K562 (cell line): ENCODE data around the gene AGRN. TPM values are rescaled to one million over a fixed set of nuclear protein-coding genes. Genes with fewer than 3 reads are reported as not detected.

Source experiments
- POU5F1 ChIP-seq: fragments of 150-350 bp; IDR thresholded peaks from 2 replicates; pipeline ENCODE4 v1.6.1; 2014; ENCODE audit warnings: borderline replicate concordance, low read length, low read depth, mild to moderate bottlenecking; ENCODE audit not compliant: partially characterized antibody
- THAP12 ChIP-seq: fragments of 250-450 bp; sonication (Bioruptor Pico); IDR thresholded peaks from 2 replicates; pipeline ENCODE4 v1.9.0; 2021; ENCODE audit warnings: mild to moderate bottlenecking, inconsistent platforms
- ZBTB2 ChIP-seq: fragments of 450-650 bp; IDR thresholded peaks from 2 replicates; pipeline ENCODE4 v1.6.1; 2016; ENCODE audit warnings: antibody characterized with exemption
- ZNF639 ChIP-seq, 2 experiments: fragments of 200-800 bp in 1 of 2; sonication (Bioruptor generic) in 1 of 2; sonication (generic) in 1 of 2; formaldehyde crosslinking in 1 of 2; IDR thresholded peaks in 1 of 2; conservative IDR thresholded peaks in 1 of 2; 2 replicates each; pipeline versions ENCODE4 v1.5.0 to v1.6.1; 2016 to 2020; ENCODE audit warnings: missing compliant biosample characterization in 1 of 2, missing genetic modification characterization in 1 of 2, missing genetic modification reagents in 1 of 2
- polyA plus RNA-seq, 8 experiments: library from polyadenylated mRNA; depleted of rRNA in 4 of 8; stranded (reverse) in 5 of 8; unstranded in 3 of 8; fragments of >200 nt; fragmentation: Nextera tagmentation in 2 of 8; fragmentation: Illumina TruSeq in 1 of 8; extraction: Ambion mirVana in 2 of 8; extraction: Trizol in 1 of 8; gene quantifications; 2 replicates each; pipeline versions ENCODE4 v1.2.1 to v1.2.3, GENCODE V29; 2011 to 2014; ENCODE audit warnings: inconsistent platforms in 1 of 8, missing spikeins in 1 of 8
- total RNA-seq, 7 experiments: library from RNA; depleted of rRNA in 6 of 7; stranded (reverse); fragments of >200 nt in 6 of 7; fragmentation: Illumina TruSeq in 2 of 7; extraction: Trizol in 2 of 7; gene quantifications; 2 replicates each; pipeline versions ENCODE4 v1.2.1 to v1.2.3, GENCODE V29; 2011 to 2021; ENCODE audit warnings: low replicate concordance in 1 of 7
- TF ChIP-seq, protein P1 (sequence below), 2 experiments: fragments of 450-650 bp; IDR thresholded peaks; 2 replicates each; pipeline ENCODE4 v1.6.1; 2016

The AGRN gene
- total and polyA plus RNA-seq, 9 of the 15 experiments (the other 6 are each of a cell fraction or from before 2014, with no cell fraction given) = 0.04 to 111 (median 18.1) TPM

DNA sequence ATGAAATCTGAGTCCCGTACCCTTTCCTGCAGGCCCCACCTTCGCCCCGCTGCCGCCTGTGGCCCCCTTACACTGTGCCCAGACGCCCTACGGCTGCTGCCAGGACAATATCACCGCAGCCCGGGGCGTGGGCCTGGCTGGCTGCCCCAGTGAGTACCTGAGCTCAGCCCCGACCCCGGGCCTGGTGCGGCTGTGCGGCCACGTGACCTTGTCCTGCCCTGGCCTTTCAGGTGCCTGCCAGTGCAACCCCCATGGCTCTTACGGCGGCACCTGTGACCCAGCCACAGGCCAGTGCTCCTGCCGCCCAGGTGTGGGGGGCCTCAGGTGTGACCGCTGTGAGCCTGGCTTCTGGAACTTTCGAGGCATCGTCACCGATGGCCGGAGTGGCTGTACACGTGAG lies 25.2 kb downstream of the AGRN start (continued):
- TF ChIP-seq THAP12 (CRISPR knock-in tag) = no peak
- no peak for TF ChIP-seq ZBTB2
- no peak for TF ChIP-seq ZNF639 (CRISPR knock-in tag; conservative IDR thresholded peaks at IDR 0.05 in 1 of 2, IDR thresholded peaks at IDR 0.05 in 1 of 2)
- no peak for TF ChIP-seq POU5F1
- TF ChIP-seq, protein P1, sequence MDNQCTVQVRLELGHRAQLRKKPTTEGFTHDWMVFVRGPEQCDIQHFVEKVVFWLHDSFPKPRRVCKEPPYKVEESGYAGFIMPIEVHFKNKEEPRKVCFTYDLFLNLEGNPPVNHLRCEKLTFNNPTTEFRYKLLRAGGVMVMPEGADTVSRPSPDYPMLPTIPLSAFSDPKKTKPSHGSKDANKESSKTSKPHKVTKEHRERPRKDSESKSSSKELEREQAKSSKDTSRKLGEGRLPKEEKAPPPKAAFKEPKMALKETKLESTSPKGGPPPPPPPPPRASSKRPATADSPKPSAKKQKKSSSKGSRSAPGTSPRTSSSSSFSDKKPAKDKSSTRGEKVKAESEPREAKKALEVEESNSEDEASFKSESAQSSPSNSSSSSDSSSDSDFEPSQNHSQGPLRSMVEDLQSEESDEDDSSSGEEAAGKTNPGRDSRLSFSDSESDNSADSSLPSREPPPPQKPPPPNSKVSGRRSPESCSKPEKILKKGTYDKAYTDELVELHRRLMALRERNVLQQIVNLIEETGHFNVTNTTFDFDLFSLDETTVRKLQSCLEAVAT (IDR thresholded peaks at IDR 0.05) = no peak
